NCI-H187 (cell line): ENCODE measurements around the gene PTPRJ.
"Not testable (repeated sequence)": the region's sequence is repeated elsewhere in the genome, so short reads cannot be mapped to it uniquely, and the experiment has no call there.

Source experiments
- DNase-seq, 2 experiments: peaks; one replicate each; lab custom pipeline; 2025; lab: John Stamatoyannopoulos, UW

Gene PTPRJ

DNA sequence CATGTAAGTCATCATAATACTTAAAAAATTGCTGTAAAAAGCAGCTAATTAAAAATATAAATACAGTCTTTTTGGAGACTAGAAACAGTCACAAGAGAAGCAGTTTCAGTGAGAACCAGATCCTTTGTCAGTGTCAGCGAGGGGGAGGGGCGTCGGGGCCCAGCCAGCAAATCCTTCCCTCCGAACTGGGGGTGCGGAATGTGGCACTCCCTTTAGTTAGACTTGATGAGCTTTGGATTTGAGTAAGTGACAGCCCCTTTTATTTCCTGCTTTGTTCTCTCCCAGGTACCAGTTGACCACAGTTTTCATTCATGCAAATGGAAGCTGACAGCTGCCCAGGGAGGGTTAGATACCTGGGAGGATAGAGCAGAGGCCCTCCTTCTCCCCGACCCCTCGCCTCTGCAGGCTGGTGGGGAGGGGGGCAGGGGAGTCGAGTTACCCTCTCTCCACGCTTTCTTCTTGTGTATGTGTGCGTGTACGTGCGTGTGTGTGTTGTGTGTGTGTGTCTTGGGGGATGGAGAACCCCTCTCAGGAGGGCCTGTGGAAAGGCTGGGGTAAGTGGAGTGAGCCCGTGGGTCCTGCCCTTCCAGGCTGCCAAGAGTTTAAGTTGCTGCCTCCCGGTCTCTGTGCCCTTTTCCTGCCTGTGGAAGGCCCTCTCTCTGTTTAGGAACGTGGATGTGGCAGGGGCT lies 38.3 kb downstream of the PTPRJ start:
- DNase-seq: peak; percentile 36 to 73

GRCh38 chr11:48019217-48019584 lies 38.8 kb downstream of the PTPRJ start:
- DNase-seq: peak; percentile 73 to 75

GRCh38 chr11:48019595-48019994 lies 39.2 kb downstream of the PTPRJ start:
- no peak for DNase-seq

- no peak for DNase-seq
Observed at GRCh38 chr11:48020092-48020755, 39.9 kb downstream of the PTPRJ start.

- not testable (repeated sequence) for DNase-seq
Observed at GRCh38 chr11:48021201-48021820, 41.0 kb downstream of the PTPRJ start.

GRCh38 chr11:48022445-48022844 lies 42.1 kb downstream of the PTPRJ start:
- DNase-seq: no peak

DNA sequence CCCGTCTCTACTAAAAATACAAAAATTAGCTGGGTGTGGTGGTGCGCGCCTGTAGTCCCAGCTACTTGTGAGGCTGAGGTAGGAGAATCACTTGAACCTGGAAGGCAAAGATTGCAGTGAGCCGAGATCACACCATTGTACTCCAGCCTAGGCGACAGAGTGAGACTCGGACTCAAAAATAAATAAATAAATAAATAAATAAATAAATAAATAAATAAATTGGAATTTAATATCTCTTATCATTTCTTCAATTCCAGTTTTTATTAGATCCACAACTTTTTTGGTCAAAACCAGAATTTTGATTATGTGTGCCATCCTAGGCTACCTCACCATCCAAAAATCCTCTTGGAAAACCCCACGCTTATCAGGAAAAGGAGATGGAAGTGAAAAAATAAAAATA lies 43.2 kb downstream of the PTPRJ start:
- DNase-seq: not testable (repeated sequence)

- peak; percentile 43 to 58 for DNase-seq
Observed at GRCh38 chr11:48024635-48025071, 44.3 kb downstream of the PTPRJ start.

GRCh38 chr11:48025293-48025983 lies 45.1 kb downstream of the PTPRJ start:
- DNase-seq: no peak

- DNase-seq: no peak
Observed at GRCh38 chr11:48025984-48026340, 45.6 kb downstream of the PTPRJ start.

DNA sequence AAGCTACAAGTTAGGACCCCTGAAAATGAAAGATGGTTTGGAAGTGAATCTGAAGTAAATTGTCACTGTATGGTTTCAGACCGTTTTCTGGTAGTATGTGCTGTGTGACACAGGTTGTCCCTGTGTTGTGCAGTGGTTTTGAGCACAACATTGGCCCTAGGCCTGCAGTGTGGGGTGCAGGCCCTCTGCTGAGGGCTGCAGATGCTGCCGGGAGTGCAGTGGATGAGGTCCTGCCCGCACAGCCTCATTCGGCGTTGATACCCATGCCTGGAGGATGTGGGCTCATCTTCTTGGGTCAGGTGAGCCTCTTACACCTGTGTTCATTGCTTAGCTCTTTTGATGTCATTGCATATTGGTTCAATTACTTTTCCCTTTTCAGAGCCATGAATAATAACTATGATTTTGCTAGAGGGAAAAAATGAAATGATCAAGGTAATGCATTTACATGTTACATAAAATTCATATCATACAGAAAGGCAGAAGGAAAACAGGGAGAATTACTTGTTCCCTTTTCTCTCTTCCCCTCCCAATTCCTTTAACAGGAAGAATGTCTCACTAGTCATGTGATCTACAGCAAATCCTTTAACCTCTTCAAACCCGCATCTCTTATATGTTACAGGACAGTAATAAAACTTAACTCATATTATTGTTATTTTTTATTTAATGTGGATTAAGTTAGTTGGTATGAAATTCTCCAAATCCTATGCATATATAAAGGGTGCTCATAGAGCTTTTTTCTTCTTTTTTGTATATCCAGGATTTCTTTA lies 48.7 kb downstream of the PTPRJ start:
- no peak for DNase-seq

GRCh38 chr11:48029681-48030290 lies 49.4 kb downstream of the PTPRJ start:
- no peak for DNase-seq

GRCh38 chr11:48031602-48032001 lies 51.2 kb downstream of the PTPRJ start:
- no peak for DNase-seq

DNA sequence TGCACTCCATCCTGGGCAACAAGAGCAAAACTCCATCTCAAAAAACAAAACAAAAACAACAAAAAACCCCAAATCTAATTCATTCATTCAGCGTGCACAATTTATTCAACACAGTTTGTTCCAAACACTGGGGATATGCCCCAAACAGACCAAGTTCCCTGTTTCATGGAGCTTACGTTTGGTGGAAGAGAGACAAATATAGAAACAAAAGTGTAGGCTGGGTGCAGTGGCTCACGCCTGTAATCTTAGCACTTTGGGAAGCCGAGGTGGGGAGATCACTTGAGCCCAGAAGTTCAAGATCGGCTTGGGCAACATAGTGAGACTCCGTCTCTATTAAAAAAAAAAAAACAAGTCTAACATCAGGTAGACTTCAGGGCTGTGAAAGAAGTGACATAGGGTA lies 52.4 kb downstream of the PTPRJ start:
- DNase-seq: no peak

GRCh38 chr11:48033918-48034341 lies 53.6 kb downstream of the PTPRJ start:
- no peak for DNase-seq

- DNase-seq: no peak
Observed at GRCh38 chr11:48034926-48035871, 54.8 kb downstream of the PTPRJ start.

DNA sequence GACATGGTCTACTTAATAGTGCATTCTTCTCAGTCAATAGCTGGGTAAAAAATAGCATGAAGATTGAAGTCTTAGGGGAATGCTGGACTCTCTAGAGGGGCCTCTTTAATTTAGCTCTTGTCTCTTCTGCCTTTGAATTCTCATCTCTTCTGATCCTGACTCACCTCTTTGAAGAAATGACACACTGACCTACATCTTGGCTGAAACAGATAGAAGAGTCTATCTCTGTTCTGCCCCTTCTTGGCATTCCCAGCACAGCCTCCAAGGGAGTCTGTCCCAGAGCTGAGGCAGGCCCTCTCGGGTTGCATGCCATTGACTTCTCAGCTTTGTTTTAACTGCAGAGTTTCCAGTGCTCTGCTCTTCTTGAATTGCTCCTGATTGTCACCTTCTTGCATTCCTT lies 55.7 kb downstream of the PTPRJ start:
- DNase-seq: no peak

DNA sequence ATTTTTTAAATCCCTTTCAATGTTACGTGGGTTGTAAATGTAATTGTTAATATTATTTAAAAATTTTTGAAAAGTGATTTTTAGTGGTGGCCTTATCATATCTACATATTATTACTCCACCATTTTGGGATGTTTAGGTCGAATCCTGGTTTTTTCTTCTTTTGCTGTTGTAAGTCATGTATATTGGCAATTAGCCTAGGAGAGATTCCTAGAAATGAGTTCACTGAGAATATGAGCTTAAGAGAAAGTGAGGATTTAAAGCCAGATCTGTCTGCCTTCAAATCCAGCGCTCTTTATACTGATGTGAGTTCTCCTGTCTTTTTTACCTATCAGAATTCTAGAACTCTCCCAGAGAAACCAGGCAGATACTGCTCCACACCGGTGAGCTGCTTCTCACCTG lies 56.1 kb downstream of the PTPRJ start:
- DNase-seq: no peak

DNA sequence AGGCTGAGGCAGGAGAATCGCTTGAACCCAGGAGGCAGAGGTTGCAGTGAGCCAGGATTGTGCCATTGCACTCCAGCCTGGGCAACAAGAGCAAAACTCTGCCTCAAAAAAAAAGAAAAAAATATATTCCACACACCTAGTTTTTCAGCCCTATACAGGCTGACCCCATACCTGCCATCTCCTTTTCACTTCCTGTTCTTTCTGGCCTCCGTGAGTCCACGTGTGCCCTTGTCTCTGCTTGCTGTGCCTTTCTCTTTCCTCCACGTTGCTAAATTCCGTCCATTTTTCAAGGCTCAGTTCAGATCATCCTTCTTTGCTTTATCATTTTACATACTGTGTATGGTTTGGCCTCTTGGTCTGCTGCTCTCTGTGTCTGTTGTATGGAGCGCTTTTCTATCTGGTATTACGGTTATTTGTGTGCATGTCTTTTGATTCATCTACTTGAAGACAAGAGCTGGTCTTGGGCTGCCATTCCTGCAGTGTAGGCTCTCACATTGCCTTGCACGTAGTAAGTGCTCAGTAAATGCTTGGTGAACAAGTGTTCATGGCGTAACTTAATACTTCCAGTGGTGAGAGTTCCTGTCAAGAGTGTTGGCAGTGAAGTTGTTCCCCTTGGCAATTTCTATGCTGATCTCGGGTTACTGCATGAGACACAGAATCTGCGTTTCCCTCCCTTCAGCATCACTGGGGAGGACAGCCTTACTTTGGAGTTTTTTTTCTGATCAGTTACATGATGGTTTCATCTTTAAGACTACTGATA lies 57.5 kb downstream of the PTPRJ start:
- DNase-seq: no peak
